Smooth muscle cell (in vitro differentiated cells): ENCODE measurements around the gene PCDH9. TPM values are rescaled to one million over a fixed set of nuclear protein-coding genes. Genes with fewer than 3 reads are reported as not detected.

ENCODE experiments used
- DNase-seq: peaks from one replicate; lab custom pipeline; 2025; ENCODE audit not compliant: unreplicated experiment; lab: John Stamatoyannopoulos, UW
- H2AFZ ChIP-seq: fragments of 200-600 bp; sonication (generic); 2 replicates; pipeline ENCODE4 v1.6.0; 2016; ENCODE audit warnings: antibody characterized with exemption, low read depth, mild to moderate bottlenecking
- H3F3A ChIP-seq: fragments of 200-600 bp; sonication (generic); 2 replicates; pipeline ENCODE4 v1.6.0; 2017; ENCODE audit warnings: antibody characterized with exemption, low read depth
- H3K27ac ChIP-seq: fragments of 200-600 bp; sonication (generic); 2 replicates; pipeline ENCODE4 v1.5.1; 2016; ENCODE audit warnings: low read depth, mild to moderate bottlenecking
- H3K27me3 ChIP-seq: fragments of 200-600 bp; sonication (generic); 2 replicates; pipeline ENCODE4 v1.6.1; 2016; ENCODE audit warnings: low read depth, mild to moderate bottlenecking
- H3K36me3 ChIP-seq: fragments of 200-600 bp; sonication (generic); 2 replicates; pipeline ENCODE4 v1.5.1; 2016; ENCODE audit warnings: low read depth
- H3K4me1 ChIP-seq: fragments of 200-600 bp; sonication (generic); 2 replicates; pipeline ENCODE4 v1.5.1; 2016; ENCODE audit warnings: low read depth
- H3K4me2 ChIP-seq: fragments of 200-600 bp; sonication (generic); 2 replicates; pipeline ENCODE4 v1.6.0; 2016; ENCODE audit warnings: mild to moderate bottlenecking
- H3K4me3 ChIP-seq: fragments of 200-600 bp; sonication (generic); 2 replicates; pipeline ENCODE4 v1.5.1; 2016; ENCODE audit warnings: mild to moderate bottlenecking
- H3K79me2 ChIP-seq: fragments of 200-600 bp; sonication (generic); 2 replicates; pipeline ENCODE4 v1.6.0; 2016; ENCODE audit warnings: low read depth, mild to moderate bottlenecking
- H3K9ac ChIP-seq: fragments of 200-600 bp; sonication (generic); 2 replicates; pipeline ENCODE4 v1.6.0; 2016; ENCODE audit warnings: low read depth
- H3K9me3 ChIP-seq: fragments of 200-600 bp; sonication (generic); replicated peaks from 2 replicates; pipeline ENCODE4 v1.5.1; 2016; ENCODE audit warnings: low read depth
- H4K20me1 ChIP-seq: fragments of 200-600 bp; sonication (generic); 2 replicates; pipeline ENCODE4 v1.6.0; 2016; ENCODE audit warnings: low read depth
- CTCF ChIP-seq: fragments of 200-600 bp; sonication (generic); IDR thresholded peaks from 2 replicates; pipeline ENCODE4 v1.5.1; 2017; ENCODE audit warnings: borderline replicate concordance, mild to moderate bottlenecking, antibody characterized with exemption; ENCODE audit not compliant: insufficient read depth, poor library complexity, severe bottlenecking
- WGBS: methylation state at CpG from one replicate; pipeline ENCODE4 v1.1.7; 2016; ENCODE audit warnings: low lambda C conversion rate; 5-methylcytosine and 5-hydroxymethylcytosine counted together
- polyA plus RNA-seq: library from polyadenylated mRNA; unstranded; fragments of >200 nt; fragmentation: Nextera tagmentation; extraction: Ambion mirVana; gene quantifications from 2 replicates; pipeline ENCODE4 v1.2.1, GENCODE V29; 2016
- total RNA-seq: library from RNA; depleted of rRNA; stranded (reverse); fragments of >200 nt; gene quantifications from 2 replicates; pipeline ENCODE4 v1.2.3, GENCODE V29; 2014

PCDH9 gene
- total and polyA plus RNA-seq, 2 experiments from 2014 or later, result 0.65 to 1.9 TPM

- no peaks in the 10 kb centered on the region for H3K9me3 ChIP-seq
- no peak overlapping the region for H3K4me2 ChIP-seq
- WGBS, result 94% methylated on average over 2 of the region's 2 CpGs
- H3K36me3 ChIP-seq, result no peaks in the 10 kb centered on the region
- no peak for DNase-seq
- no peak for TF ChIP-seq CTCF
- H3K79me2 ChIP-seq, result no peaks in the 10 kb centered on the region
- no peaks in the 10 kb centered on the region for H3F3A ChIP-seq
- H3K4me3 ChIP-seq, result no peak overlapping the region
- no peak overlapping the region for H3K27ac ChIP-seq
- no peaks in the 10 kb centered on the region for H4K20me1 ChIP-seq
- H3K4me1 ChIP-seq, result no peaks in the 10 kb centered on the region
- H3K9ac ChIP-seq, result no peak overlapping the region
- H2AFZ ChIP-seq, result no peak overlapping the region
- H3K27me3 ChIP-seq, result no peaks in the 10 kb centered on the region
Measured at GRCh38 chr13:66459143-66459542, 771.0 kb downstream of the PCDH9 start.

DNA sequence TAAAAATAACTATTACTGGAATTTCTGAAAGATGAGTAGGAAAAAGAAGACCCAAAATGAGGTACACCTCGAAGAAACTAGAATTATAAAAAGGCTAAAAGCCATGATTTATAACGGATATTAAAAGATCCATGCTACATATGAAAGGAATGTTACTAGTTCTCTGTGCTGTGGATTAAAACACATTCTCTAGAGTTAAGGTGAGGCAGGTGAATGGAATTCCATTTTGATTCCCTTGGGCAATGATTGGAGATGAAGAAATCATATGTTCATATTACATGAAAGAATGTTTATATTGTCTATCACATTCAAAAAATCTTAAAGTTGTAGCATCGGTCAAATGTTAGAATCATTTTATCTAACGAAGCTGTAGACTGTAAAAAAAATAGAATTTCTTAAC is 783.7 kb downstream of the PCDH9 start:
- H4K20me1 ChIP-seq, result no peaks in the 10 kb centered on the region
- no peaks in the 10 kb centered on the region for H3K4me1 ChIP-seq
- no peak overlapping the region for H3K27ac ChIP-seq
- H3K79me2 ChIP-seq, result no peaks in the 10 kb centered on the region
- H3K9ac ChIP-seq, result no peak overlapping the region
- TF ChIP-seq CTCF, result no peak
- no peak for DNase-seq
- WGBS, result 80% methylated on average over 4 of the region's 4 CpGs
- no peaks in the 10 kb centered on the region for H3F3A ChIP-seq
- no peak overlapping the region for H3K4me2 ChIP-seq
- no peaks in the 10 kb centered on the region for H3K9me3 ChIP-seq
- H3K4me3 ChIP-seq, result no peak overlapping the region
- no peak overlapping the region for H2AFZ ChIP-seq
- H3K27me3 ChIP-seq, result no peaks in the 10 kb centered on the region
- no peaks in the 10 kb centered on the region for H3K36me3 ChIP-seq

- Histone ChIP-seq H3K79me2 (no peaks in the 10 kb centered on the region), H3K4me1 (no peaks in the 10 kb centered on the region), H3K4me3 (no peak overlapping the region), H2AFZ (no peak overlapping the region), H3F3A (no peaks in the 10 kb centered on the region), H3K9ac (no peak overlapping the region), H3K36me3 (no peaks in the 10 kb centered on the region), H4K20me1 (no peaks in the 10 kb centered on the region), H3K27me3 (no peaks in the 10 kb centered on the region), H3K4me2 (no peak overlapping the region), H3K27ac (no peak overlapping the region), H3K9me3 (no peaks in the 10 kb centered on the region)
- 77% methylated on average over 1 of the region's 1 CpG for WGBS
- no peak for TF ChIP-seq CTCF
- DNase-seq, result no peak
Measured at GRCh38 chr13:66443926-66444325, 786.2 kb downstream of the PCDH9 start.

- DNase-seq, result no peak
- Histone ChIP-seq H3F3A (no peaks in the 10 kb centered on the region), H2AFZ (no peak overlapping the region), H3K4me3 (no peak overlapping the region), H3K27ac (no peak overlapping the region), H3K36me3 (no peaks in the 10 kb centered on the region), H3K4me2 (no peak overlapping the region), H3K27me3 (no peaks in the 10 kb centered on the region), H3K9ac (no peak overlapping the region), H3K79me2 (no peaks in the 10 kb centered on the region), H3K4me1 (no peaks in the 10 kb centered on the region), H4K20me1 (no peaks in the 10 kb centered on the region), H3K9me3 (no peaks in the 10 kb centered on the region)
- 91% methylated on average over 3 of the region's 3 CpGs for WGBS
- TF ChIP-seq CTCF, result no peak
Measured at GRCh38 chr13:66440938-66441337, 789.2 kb downstream of the PCDH9 start.
